Right renal pelvis (tissue), 4 donors: ENCODE results near the gene ARHGEF10L. TPM values are rescaled to one million over a fixed set of nuclear protein-coding genes. Genes with fewer than 3 reads are reported as not detected.
"Not testable (repeated sequence)": the region's sequence is repeated elsewhere in the genome, so short reads cannot be mapped to it uniquely, and the experiment has no call there.

Source experiments
- DNase-seq, 4 donors: peaks; one replicate each; pipeline ENCODE4 v3.0.0-alpha.2; 2013; ENCODE audit warnings: low read depth in 4 of 4, low spot score in 3 of 4, missing footprints in 1 of 4
- polyA plus RNA-seq, 4 donors: library from polyadenylated mRNA; unstranded; fragments of 120-200 nt; gene quantifications; one replicate each; pipeline ENCODE4 v1.2.1, GENCODE V29; 2013; ENCODE audit not compliant: insufficient read length in 4 of 4

Gene ARHGEF10L
- polyA plus RNA-seq, 4 donors = 40.6 to 51.3 (median 44.6) TPM

DNA sequence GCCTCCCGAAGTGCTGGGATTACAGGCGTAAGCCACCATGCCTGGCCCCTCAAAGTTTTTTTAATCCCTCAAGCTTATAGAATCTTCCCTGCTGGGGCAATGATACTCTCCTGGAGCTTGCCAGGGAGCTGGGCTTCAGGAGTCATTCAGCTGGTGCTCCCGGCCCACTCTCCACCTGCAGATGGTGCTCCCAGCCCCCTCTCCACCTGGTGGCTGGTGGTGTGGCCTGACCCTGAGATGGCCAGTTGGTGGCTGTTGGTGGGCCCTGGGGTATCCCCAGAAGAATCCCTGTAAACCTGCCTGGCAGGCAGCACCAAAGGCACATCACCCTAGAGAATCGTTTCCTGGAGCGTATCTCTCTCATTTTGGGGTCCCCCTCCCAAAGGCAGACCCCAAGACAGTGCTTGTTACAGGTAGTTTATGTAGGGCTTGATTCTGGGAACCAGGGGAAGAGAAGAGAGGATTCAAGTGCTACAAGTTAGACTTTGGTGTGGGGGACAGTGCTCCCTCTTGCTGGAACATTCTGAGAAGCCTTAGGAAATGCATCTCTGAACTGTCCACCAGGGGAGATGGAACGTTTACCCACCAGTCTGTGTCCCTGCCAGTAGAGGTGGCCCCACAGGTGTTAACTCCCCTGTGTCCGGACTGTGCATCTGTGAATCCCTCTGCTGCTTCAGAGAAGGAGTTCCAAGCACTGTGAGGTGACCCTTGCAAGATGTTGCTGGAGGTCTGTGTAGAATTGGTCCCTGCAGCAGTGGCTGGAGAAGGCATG lies 186.5 kb downstream of the ARHGEF10L start:
- DNase-seq = no peak

DNA sequence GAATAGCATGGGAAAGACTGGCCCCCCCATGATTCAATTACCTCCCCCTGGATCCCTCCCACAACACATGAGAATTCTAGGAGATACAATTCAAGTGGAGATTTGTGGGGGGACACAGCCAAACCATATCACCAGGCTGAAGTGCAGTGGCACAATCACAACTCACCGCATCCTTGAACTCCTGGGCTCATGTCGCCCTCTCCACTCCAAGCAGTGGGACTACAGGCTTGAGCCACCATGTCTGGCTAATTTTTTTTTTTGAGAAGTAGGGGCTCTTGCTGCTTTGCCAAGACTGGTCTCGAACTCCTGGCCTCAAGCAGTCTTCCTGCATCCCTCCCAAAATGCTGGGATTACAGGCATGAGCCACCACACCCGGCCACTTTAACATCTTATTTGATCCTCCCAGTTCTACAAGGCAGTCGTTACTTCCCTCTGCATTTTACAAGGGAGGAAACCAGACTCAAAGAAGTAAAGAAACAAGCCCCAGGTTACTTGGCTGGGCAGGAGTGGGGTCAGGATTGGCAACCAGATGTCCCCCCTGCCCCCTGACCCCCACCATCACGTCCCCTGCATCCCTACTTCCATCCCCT lies 188.7 kb downstream of the ARHGEF10L start:
- DNase-seq = no peak

DNA sequence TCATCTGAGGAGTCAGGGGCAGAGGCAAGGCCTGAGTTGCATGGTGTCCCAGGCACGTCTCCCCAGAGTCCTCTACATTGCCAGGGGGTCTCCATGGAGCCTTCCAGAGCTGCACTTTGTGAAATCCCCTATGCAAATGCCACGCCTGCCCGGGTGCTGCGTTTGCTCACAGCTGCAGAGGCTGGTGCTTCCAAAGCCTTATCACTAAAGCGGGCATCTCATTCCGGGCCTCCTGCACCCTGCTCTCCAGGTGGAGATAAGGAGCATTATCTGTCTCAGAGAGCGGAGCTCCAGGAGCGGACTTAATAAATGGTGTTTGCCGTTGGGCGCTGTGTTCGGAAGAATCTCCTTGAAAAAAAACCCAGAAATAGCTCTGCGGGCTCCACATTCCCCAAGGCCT lies 189.8 kb downstream of the ARHGEF10L start:
- no peak for DNase-seq

DNA sequence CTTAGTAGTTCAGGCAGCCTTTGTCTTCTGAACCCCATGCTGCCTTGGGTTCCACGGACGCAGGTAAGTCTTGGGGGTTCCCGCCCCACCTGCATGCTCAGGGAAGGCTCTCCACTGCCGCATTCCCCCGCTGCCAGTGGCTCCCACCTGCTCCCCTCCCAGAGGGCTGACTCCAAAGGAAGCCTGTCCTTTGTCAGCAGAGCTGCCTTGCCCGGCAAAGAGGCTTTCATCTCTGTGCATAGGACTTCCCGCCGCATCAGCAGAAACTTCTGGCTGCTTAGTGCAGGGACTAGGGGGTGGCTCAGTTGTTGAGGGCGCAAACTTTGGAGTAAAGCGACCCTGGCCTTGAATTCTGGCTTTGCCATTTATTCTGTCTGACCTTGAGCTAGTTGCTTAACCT lies 190.4 kb downstream of the ARHGEF10L start:
- no peak for DNase-seq

DNA sequence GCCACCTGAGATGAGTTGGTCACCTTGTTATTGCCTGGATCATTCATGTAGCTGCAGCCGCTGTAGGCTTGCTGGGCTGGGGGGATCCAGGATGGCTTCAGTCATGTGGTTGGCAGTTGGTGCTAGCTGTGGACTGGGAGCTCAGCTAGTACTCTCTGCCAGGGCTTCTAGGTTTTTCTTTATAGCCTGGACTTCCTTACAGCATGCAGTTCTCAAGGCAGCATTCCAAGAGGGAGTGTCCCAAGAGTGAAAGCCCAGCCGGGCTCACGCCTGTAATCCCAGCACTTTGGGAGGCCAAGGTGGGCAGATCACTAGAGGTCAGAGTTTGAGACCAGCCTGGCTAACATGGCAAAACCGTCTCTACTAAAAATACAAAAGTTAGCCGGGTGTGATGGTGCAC lies 192.0 kb downstream of the ARHGEF10L start:
- DNase-seq = no peak

DNA sequence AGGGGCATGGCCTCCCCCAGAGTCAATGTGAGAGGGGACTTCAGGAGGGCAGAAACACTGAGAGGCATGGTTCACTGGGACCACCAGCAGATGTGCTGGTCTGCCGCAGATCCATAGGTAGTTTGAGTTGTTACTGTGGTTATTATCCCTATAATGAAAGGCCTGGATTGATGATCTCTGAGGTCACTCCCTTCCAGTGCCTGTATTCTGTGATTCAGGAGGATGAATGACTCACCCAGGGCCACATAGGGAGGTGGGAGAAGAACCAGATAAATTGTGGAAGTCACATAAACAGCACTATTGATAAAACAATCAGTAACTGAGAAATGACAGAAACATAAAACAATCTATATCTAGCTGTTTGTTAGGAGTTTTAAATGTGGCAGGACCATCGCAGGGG lies 193.0 kb downstream of the ARHGEF10L start:
- DNase-seq = no peak

DNA sequence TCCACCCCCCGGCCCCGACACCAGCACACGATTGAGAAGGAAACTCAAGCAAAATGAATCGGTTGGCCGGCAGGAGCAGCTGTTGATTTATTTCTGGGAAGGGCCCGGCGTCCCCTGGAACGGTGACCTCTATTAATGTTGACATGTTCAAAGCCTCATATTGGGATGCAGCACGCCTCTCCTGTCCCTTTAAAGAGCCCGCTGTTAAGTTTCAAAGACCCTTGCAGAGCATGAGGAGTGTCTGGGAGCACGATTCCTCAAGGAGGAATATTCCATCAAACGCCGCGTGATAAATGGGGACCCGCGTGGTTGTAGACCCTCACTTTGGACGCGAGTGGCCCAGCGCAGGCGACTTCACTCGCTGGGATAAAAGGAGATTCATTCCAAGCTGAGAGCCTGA lies 194.2 kb downstream of the ARHGEF10L start:
- no peak for DNase-seq

DNA sequence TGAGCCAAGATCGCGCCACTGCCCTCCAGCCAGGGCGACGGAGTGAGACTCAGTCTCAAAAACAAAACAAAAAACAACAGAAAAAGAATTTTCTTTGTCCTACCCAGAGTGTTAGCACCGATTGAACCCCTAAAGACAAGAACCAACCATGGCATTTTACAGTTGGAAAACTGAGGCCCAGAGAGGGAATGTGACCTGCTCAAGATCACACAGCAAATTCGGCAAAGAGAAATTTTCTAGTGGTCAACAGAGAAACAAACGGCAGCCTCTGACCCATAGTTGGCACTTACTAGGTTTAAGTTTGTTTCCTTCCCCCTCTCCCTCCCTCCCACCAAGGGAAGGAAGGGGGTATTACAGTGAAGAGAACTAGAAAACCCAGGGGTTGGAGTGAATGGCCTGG lies 195.1 kb downstream of the ARHGEF10L start:
- no peak for DNase-seq

DNA sequence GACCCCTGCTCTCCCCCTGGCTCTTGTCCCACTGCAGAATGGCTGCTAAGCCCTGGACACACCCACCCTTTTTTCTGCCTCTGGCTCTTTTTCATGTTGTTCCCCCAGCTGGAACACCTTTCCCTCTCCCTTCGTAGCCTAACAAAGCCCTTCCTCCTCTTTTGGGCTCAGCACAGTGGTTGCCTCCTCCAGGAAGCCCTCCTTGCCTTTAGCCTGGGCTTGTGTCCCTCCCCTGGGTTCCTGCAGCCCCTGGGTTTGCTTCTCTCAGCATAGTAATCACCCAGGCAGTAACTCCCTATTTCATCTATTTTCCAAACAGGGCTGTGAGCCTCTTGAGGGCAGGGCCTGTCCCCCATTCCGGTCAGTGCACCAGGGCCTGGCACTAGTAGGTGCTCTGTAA lies 195.8 kb downstream of the ARHGEF10L start:
- DNase-seq = no peak

DNA sequence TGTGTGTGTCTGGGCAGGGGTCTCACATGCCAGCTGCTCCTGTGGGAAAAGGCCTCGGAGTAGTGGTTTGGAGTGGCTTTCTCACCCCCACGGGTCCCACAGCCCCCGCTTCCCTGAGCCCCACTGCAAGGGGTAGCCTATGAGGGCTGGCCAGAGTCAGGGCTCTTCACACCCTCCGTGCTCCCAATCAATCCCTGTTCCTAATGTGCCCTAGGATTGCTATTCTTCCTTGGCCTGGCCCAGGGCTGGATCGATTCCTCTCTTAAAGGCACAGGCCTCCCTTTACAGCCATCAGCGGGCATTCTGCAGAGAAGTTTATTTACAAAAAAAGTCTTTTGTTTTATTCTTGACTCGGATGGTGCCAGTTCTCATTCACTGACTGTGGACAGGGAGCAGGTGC lies 196.3 kb downstream of the ARHGEF10L start:
- DNase-seq = no peak

DNA sequence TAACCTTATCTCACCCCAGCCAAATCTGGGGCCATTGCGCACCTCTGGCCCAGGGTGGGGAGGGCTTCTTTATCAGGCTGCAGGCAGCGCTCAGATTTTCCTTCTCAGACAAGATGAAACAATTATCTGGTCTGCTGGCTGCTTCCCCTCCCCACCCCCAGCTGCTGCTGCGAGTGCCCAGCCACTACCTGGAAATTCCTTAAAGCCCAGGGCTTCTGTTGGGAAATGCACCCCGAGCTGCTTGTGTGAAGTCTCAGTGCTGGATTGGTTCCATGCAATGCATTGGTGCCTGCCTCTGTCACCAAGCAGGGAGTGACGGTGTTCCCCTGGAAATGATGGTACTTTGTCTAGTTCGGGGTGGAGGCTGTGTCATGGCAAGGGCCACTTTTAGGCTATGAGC lies 197.1 kb downstream of the ARHGEF10L start:
- no peak for DNase-seq

DNA sequence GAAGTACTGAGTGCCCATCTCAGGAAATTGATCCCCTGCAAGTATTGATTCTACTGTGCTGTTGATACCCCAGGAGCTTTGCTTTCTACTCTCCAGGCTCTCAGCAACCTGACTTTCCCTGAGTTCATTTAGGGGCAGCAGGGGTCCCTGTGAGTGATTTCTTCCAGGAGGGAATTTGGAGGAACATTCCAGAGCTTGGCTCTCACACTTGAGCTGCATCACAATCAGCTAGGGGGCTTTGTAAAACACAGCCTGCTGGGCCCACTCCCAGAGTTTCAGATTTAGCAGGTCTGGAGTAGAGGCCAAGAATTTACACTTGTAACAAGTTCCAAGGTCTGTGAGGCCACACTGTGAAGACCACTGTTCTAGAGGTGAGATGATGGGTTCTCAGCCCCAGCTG lies 199.6 kb downstream of the ARHGEF10L start:
- no peak for DNase-seq

DNA sequence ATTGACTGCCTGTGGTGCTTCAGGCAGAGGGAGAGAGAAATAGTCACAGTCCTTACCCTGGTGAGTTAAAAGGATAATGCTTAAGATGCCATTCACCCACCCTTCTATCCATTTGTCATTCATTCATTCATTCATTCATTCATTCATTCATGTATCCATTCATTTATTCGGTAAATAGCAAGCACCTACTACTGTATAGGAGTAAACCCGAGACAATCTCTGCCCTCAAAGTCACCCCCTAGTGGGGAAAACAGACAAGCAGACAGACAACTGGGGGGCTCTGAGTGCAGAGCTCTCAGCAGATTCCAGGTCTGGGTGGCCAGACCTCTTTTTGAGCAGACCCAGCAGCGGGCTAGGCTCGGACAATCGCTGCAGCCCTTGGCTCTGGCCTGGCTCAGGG lies 201.6 kb downstream of the ARHGEF10L start:
- DNase-seq = no peak

DNA sequence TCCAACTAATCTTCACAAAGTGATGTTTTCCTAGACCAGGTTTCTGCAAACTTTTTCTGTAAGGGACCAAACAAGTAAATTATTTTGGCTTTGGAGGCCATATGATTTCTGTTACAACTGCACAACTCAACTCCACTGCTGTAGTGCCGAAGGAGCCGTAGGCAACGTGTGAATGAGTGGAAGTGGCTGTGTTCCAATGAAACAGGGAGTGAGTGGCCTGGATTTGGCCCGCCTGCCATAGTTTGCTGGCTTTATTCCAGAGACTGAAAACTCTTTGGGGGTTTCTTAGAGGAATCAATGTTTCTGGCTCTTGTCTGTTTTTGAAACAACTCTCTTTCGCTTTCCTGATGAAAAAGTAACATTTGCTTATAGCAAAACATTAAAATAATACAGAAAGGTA lies 203.1 kb downstream of the ARHGEF10L start:
- DNase-seq = no peak

DNA sequence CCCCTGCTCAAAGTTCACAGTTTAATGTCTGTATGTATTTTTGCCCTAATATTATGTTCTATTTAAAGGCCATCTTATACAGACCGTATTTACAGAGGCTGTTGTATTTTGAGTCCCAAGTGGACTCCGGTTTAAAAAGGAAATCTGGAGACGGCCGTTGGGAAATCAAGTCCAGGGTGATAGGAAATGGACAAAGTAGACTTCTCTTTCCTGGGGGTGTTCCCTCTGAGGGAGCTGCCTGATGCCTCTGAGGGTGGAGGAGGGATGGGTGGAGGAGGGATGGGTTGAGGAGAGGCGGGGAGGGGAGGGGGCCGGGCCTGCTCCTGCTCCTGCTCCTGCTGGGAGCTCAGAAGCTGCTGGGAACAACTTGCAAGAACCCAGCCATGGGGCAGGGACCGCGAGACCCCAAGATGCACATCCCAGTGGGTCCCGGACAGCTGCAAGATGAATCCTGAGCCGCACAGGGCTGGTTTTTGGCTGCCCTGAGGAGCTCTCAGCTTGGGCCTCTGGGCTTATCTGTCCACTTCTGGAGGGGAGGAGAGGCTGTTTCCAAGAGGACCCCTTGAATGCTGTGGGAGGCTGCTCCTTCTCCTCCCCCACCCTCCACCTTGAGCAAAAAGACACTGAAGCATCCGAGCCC lies 203.6 kb downstream of the ARHGEF10L start:
- no peak for DNase-seq

DNA sequence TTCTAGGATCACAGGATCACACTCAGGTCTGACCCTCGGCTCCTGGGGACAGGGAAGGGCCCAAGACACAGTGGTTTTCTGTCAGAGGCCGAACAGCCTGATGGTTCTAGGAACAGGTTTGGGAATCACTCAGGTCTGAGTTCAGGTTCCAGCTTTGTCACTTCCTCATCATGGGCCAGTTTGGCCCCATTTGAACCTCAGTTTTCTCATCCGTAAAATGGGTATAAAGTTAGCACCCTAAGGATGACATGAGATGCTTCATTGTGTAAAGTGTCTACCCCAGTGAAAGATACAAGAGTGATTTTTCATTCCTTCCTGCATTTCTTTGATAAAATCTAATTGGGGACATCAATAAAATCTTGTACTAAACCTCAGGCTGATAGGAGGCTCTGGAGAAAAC lies 204.4 kb downstream of the ARHGEF10L start:
- DNase-seq = no peak

DNA sequence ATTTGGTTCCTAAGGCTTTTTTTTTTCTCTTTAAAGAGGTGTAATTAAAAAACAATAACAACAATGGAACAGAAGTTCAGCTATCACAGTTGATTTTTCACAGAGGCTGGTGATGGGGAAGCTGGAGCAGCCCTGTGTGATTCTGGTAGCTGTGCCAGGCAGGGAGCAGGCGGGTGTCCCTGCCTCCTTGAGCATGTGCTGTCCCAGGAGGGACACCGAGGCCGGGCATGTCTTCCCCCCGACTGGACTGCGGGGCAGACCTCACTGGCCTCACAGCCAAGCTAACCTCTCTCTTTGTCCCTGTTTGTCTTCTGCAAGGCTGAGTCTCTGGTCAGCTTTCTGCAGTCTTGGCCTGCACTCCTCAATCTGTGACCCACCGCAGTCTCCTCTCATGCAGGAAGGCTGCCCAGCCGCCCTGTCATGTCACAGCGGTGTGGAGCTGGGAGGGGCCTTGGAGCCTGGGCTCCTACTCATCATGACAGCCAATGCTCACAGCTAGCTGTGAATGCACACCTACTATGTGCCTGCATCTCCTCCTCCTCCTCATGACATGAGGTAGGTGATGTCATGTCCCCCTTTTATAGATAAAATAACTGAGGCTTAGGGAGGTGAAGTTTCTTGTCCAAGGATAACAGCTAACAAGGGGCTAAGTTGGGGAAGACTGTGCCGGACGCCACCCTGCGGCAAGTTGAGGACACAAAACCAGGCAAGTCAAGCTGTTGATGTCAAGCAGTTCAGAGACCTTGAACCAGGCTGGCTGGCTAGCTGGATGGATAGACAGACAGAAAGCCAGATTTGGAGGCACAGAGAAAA lies 205.4 kb downstream of the ARHGEF10L start:
- DNase-seq = no peak

DNA sequence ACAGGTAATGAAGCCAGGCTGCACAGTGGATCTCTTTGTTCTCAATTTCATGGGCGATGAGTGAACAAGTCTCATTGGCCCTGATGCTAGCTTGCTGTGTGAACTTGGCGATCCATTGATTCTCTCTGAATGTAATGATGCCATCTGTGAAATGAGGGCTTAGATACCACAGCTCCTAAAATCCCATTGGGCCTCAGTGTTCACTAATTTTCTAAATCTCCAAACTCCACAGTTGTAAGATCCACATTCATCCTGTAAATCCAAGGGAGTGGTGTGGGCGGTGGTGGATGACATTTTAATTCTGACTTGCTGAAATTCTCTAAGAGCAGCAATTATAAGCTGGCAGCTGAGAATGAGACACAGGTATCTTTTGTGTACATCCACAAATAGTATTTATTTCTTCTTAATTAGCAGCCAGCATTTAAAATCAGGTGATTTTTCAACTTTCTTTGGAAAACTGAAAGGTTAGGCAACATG lies 206.0 kb downstream of the ARHGEF10L start:
- DNase-seq = no peak

DNA sequence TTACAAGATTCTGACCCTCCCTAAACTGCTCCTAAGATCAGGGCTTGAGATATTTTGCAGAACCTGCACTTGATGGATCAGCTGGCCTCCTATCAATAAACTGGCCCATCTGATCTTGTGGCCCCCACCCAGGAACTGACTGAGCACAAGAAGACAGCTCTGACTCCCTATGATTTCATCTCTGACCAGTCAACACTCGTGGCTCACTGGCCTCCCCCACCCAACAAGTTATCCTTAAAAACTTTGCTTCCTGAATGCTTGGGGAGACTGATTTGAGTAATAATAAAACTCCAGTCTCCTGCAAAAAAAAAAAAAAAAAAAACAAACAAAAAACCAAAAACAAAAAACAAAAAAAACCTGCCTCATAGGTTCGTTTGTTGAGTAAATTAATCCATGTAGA lies 206.8 kb downstream of the ARHGEF10L start:
- DNase-seq = not testable (repeated sequence)

DNA sequence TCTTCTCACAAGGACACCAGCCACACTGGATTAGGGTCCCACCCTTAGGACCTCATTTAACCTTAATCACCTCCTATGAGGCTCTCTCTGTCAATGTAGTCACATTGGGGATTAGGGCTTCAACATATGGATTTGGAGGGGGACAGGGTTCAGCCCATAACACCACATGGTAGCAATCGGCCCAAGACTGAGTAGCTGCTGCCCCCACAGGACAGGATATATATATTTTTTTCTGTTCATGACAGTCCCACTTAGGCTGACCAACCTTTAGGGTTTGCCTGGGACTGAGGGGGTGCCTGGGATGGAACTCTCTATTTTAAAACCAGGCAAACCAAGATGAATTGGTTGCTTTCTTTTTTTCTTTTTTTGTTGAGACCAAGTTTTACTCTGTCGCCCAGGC lies 207.4 kb downstream of the ARHGEF10L start:
- no peak for DNase-seq
